ENCODE data around the gene NPHS1.
"Not testable (repeated sequence)": the region's sequence is repeated elsewhere in the genome, so short reads cannot be mapped to it uniquely, and the experiment has no call there.

Gene NPHS1

DNA sequence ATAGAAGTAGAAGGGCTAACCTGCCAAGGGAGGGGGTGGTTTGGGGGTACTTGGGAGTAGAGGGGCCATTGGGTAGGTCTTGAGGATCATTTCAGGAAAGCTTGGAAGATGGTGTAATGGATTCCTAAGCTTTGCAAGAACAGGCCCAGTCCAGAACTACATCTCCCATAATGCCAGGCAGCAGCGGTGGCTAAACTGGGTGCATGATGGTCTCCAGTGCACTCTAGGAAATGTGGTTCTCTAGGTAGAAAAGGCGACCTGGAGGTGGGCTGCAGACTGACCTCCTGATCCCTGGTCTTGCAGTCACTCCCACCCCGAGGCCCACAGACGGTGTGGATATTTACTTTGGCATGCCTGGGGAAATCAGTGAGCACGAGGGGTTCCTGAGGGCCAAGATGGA lies 19.9 kb upstream of the NPHS1 start:
- DNase-seq: no peak

DNA sequence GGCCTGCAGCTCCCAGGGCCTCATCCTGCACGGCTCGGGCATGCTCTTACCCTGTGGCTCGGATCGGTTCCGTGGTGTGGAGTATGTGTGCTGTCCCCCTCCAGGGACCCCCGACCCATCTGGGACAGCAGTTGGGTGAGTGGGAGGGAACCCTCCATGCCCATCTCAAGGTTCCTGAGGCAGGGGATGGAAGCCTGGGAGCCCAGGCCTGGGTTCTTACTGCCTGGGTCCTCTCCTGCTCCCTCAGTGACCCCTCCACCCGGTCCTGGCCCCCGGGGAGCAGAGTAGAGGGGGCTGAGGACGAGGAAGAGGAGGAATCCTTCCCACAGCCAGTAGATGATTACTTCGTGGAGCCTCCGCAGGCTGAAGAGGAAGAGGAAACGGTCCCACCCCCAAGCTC lies 19.3 kb upstream of the NPHS1 start:
- no peak for DNase-seq

DNA sequence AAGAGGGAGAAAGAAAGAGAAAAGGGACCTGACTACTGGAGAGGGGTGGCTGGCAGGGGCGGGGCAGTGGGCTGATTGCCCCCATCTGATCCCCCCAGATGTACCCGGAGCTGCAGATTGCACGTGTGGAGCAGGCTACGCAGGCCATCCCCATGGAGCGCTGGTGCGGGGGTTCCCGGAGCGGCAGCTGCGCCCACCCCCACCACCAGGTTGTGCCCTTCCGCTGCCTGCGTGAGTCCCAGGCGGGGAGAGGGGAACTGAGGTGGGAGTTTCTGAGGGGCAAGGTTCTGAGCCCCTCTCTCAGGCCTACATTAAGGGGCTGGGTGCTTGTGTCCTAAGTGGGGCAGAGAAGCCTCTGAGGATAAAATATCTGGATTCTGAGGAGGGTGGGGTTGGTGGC lies 18.5 kb upstream of the NPHS1 start:
- DNase-seq: no peak

DNA sequence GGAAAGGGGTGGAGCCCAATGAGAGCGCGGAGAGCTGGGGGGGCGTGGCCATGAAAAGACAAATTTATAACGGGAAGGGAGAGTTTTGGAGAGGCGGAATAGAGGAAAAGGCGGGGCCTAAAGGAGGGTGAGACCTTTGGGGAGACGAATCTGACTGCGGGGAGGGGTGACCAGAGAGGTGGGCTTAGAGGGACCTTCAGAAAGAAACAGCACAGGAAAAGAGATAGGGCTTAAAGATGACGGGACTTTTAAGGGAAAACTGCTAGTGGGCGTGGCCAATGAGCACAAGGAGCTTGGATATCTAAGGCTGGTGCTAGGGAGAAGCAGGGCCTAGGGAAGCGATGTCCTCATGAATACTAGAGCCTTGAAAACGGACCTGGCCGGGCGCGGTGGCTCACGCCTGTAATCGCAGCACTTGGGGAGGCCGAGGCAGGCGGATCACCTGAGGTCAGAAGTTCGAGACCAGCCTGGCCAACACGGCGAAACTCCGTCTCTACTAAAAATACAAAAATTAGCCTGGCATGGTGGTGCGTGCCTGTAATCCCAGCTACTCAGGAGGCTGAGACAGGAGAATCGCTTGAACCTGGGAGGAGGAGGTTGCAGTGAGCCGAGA lies 17.9 kb upstream of the NPHS1 start:
- not testable (repeated sequence) for DNase-seq

DNA sequence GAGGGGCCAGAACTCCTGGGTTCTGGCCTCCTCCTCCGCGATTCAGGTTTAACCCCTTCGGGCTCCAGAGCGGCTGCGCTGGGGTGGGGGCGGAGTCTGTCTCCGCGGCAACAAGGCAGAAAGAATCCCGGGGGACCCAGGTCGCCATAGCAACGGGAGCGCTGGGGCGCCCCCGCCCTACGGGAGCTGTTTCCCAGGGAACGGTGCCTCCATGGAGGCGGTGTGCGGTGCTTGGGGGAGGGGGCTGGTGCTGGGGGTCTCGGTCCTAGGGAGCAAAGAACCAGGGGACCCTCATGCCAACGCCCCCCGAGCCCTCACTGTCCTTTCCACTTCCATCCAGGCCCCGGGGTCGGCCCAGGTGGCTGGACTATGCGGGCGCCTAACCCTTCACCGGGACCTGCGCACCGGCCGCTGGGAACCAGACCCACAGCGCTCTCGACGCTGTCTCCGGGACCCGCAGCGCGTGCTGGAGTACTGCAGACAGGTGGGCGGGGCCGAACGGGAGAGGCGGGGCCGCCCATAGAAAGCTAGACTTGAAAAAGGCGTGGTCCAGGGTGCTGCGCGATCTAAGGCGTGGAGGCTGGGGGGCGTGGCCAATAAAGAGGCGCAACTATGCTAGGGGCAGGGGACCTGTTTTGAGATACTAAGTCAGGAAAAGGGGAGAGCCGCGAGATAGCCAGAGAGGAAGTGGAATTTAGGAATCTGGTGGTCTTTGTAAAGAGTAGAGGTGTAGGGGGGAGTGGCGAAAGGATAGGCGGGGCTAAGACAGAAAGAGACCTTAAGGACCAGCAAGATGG lies 17.2 kb upstream of the NPHS1 start:
- DNase-seq: peak; percentile 95

DNA sequence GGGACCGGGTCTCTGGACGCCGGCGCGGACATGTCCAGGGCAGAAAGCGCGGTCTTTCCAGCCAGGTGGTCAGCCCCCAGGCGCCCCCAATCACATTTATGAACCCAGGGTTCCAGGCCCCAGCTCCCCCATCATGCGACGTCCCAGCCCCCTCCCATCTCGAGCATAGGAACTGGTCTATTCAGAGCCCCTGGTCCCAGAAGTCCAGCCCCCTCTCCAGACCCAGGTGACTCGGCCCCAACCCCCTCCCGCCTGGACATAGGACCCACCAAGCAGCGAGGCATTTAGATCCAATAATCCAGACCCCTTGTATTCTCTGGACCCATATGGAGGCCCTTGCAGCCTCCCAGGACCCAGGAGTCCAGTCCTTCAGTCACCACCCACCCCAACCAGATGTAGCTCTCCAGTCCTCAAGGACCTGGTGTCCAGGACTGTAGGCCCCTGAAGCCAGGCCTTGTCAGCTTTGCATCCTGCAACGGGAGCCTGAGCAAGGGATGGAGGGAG lies 16.6 kb upstream of the NPHS1 start:
- no peak for DNase-seq

DNA sequence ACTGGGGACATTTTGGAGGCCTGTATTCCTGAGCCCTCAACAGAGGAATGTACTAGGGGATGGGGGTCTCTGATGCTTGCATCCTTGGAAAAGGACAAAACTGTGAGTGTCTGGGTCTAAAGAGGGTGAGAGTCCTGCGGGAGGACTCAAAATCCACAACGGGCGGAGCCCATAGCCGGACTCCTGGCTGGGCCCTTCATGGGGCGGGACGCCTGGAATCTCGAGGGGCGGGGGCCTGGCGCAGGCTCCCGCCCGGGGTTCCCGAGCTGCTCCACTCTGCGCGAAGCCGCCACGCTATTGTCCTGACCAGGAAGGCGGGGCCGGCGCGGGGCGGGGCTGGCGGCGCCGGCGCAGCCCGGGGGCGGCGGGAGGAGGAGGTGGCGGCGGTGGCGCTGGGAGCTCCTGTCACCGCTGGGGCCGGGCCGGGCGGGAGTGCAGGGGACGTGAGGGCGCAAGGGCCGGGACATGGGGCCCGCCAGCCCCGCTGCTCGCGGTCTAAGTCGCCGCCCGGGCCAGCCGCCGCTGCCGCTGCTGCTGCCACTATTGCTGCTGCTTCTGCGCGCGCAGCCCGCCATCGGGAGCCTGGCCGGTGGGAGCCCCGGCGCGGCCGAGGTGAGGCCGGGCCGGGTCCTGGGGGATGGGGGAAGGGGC lies 16.0 kb upstream of the NPHS1 start, which contains the start of gene APLP1:
TSS of gene APLP1 (plus strand) at position 403 of the 651 bp plus-strand sequence. CDS start at position 466, 63 bp downstream.
- peak; percentile 61 for DNase-seq

DNA sequence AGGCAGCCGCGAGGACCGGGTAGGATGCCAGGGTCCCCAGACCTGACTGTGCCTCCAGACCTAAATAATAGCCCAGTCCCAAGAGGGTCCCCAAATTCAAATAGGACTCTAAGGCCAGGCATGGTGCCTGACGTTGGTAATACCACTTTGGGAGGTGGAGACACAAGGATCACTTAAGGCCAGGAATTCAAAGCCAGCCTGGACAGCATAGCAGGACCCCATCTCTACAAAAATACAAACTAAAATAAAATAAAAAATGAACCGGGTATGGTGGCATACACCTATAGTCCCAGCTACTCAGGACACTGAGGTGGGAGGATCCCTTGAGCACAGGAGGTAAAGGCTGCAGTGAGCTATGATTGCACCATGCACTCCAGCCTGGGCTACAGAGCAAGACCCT lies 10.7 kb upstream of the NPHS1 start:
- no peak for DNase-seq

DNA sequence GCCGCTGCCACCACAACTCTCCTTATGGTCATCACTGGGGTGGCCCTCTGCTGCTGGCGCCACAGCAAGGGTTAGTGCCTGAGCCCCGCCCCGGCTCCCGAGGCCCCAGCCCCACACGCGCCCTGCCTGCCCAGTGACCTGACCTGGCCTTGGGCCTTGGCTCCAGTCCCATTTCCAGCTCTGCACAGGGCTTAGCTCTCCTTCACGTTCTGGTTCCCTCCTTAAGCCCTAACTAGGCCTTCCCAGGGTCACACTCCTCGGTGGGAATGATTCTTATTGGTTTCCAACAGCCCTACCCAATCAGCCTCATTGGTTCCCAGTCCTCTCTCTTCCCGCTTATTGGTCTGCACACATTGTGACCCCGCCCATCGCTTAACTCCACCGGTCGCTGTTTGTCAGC lies 10.2 kb upstream of the NPHS1 start:
- DNase-seq: no peak

DNA sequence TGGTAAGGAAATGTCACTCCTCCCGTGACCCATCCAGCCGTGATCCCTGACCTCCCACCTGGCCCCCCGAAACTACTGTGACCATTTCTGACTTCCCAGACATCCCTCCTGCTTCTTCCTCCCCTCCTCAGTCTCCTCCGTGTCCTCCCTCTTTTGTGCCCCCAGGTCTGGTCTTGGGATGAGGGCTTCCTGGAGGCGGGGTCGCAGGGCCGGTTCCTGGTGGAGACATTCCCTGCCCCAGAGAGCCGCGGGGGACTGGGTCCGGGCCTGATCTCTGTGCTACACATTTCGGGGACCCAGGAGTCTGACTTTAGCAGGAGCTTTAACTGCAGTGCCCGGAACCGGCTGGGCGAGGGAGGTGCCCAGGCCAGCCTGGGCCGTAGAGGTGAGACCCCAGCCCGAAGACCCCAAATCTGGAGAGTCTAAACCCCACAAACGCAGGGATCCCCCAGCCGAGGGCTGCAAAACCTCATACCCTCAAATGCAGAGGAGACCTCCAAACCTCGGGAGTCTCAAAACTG lies 9.4 kb upstream of the NPHS1 start:
- no peak for DNase-seq

DNA sequence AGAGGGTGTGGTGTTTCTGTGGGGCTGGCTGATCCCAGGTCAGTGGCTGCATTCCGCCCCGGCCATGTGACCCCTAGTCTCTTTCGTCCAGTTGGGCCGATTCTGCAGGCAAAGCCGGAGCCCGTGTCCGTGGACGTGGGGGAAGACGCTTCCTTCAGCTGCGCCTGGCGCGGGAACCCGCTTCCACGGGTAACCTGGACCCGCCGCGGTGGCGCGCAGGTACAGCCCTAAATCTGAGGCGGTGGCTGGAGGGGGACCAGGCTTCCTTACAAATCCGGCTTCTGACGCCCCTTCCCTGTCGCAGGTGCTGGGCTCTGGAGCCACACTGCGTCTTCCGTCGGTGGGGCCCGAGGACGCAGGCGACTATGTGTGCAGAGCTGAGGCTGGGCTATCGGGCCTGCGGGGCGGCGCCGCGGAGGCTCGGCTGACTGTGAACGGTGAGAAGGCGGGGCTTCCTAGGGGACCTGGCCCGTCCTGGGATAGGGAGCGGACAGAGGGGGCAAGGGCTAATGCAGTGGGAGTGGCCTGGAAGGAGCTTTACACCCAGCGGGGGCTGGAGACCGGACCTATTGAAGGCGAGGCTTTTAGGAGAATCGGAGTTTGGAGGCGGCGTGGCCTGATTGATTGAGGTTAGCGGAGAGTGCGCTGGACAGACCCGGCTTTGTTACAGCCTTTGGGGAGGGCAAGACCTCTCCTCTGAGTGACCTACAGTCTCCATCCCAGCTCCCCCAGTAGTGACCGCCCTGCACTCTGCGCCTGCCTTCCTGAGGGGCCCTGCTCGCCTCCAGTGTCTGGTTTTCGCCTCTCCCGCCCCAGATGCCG lies 8.7 kb upstream of the NPHS1 start:
- no peak for DNase-seq

DNA sequence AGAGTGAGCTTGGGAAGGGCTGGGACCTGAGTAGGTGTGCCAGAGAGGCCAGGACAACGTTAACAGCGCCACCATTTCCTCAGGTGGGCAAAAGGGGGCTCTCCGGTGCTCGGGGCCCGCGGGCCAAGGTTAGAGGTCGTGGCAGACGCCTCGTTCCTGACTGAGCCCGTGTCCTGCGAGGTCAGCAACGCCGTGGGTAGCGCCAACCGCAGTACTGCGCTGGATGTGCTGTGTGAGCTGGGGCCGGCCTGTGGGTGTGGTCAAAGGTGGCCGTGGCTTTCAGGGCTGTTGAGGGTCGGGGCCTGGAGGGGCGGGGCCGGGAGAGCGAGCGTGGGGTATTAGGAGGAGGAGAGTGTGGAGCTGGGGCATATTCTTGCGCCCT lies 8.1 kb upstream of the NPHS1 start:
- DNase-seq: no peak

DNA sequence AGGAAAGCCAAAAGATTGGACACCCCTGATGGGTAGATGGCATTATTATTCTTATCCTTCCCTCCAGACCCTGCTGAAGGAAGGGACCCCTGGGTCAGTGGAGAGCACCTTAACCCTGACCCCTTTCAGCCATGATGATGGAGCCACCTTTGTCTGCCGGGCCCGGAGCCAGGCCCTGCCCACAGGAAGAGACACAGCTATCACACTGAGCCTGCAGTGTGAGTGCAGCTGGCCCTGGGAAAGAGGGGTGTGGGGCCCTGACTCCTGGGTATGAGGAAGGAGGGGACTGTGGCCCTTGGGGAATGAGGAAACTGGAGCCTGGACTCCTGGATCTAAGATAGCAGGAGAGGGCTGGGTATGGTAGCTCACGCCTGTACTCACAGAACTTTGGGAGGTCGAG lies 7.1 kb upstream of the NPHS1 start:
- DNase-seq: no peak

DNA sequence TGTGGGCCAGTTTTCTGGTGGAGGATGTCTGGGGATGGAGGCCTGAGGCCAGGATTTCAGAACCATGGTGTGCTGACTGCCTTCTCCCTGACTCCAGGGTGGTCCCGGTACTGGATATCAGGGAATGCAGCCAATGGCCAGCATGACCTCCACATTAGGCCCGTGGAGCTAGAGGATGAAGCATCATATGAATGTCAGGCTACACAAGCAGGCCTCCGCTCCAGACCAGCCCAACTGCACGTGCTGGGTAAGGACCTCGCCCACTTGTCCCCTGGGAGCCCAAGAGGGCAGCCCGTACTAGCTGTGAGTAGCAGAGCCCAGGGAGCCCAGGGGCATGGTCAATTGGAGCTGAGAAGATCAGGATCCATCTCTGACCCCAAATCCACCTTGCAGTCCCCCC lies 6.0 kb upstream of the NPHS1 start:
- DNase-seq: no peak

DNA sequence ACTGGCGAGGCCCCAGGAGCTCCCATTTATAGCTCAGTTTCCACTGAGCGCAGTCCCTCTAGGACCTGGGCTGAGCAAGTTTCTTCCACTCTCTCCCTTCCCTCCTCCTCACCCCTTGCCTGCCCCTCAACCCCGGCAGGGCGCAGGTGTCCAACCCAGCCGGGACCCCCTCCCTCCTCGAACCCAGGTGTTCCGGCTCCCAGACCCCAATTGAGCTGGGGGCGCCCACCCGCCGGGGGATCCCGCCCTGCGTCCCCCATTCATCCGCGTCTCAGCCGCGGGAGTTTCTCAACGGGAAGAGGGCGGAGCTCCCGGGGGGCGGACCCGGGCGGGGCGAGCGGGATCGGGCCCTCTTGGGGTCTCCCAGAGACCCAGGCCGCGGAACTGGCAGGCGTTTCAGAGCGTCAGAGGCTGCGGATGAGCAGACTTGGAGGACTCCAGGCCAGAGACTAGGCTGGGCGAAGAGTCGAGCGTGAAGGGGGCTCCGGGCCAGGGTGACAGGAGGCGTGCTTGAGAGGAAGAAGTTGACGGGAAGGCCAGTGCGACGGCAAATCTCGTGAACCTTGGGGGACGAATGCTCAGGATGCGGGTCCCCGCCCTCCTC lies 4.3 kb upstream of the NPHS1 start, which contains the start of gene KIRREL2:
TSS of gene KIRREL2 (plus strand) at position 366 of the 604 bp plus-strand sequence. CDS start at position 575, 209 bp downstream.
- peak; percentile 72 for DNase-seq

DNA sequence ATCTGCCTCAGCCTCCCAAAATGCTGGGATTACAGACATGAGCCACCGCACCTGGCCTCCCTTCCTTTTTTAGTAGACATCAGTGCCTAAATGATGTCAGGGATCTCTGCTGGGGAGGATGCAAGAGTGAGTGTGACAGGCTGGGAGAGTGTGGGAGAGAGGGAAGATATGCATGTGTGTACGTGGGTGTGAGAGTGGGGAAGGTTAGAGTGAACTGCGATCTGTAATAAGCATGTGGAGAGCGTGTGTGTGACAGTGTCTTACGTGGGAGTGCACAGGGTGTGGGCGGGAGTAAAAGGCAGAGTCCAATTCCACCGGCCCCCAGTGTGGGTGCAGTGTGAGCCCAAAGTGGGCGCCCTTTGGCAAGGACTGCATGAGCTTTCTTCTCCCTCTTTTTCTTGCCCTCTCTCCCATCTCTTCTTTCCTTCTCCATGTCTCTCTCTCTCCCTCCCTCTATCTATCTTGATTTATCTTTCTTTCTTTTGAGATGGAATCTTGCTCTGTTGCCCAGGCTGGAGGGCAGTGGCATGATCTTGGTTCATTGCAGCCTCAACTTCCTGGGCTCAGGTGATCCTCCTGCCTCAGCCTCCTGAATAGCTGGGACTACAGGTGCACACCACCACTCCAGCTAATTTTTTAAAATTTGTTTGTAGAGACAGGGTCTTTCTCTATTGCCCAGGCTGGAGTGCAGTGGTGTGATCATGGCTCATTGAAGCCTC lies 893 bp upstream of the NPHS1 start:
- no peak for DNase-seq

DNA sequence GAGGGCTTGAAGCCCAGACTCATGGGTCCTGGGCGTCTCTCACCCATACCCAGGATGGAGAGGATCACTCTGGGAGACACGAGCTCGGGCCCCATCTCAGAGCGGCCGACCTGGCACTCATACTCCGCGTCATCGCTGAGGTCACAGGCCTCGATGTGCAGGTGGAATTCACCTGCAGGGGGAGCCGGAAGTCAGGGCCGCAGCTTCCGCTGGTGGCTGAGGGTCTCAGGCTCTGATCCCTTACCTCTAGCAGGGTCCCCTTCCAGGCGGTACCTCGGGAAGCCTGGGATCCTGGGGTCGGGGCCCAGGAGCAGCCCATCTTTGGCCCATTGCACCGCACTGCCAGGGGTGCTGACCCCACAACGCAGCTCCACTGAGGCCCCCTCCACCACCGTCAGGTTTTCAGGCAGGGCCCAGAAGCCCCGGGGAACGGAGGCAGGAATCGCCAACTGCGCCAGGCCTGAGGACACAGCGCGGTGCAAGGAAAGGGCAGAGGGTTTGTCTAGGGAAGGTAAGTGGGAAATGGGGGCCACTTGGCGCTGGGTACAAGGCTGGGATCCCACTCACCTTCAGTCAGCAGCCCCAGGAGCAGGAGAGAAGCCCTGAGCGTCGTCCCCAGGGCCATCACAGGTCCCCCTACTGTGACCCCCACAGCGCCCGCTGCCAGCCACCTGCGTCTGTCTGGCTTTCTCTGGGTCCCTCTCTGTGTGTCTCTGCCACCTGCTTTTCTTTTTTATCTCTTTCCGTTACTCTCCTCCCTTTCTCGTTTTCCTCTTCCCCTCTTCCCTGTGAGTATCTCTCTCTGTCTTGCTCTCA lies 883 bp downstream of the NPHS1 start:
- no peak for DNase-seq

DNA sequence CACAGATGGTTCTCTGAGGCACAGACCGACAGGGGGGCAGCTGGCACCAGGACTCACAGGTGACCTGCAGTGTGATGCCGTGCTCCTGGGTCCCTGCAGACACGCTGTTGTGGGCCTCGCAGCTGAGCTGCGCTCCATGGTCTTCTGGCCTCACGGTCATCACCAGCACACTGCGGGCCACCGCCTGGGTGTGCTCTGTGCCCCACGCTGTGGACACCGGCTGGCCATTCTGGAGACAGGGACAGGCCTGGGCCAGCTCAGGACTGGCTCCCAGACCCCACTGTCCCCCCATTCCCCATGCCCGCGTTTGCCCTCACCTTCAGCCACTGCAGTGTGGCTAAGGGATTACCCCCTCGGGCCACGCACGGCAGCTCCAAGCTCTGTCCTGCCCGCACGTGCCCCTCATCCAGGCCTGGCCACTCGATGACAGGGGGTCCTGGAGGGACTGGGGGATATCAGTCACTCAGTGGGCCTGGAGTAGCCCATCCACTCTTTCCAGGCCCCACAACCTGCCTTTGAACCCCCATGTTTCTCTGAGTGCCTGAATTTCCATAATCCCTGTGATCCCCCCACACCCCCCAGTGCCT lies 3.3 kb downstream of the NPHS1 start:
- DNase-seq: no peak

DNA sequence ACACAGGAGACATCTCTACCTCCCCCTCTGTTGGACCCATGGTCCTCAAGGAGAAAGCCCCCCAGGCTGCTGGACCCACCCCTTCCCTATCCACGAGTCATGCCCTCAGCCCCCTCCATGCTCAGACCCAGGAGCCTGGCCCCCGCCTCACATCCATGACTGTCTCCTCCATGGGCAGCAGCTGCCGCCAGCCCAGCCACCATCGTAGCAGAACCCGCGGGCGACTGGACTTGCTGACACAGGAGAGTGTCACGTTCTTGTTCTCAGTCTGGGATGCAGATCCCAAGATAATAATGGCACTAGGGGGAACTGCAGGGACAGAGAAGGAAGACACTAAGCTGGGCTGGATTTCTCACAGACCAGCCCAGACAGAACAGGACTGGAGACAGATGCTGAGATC lies 3.8 kb downstream of the NPHS1 start:
- DNase-seq: no peak

DNA sequence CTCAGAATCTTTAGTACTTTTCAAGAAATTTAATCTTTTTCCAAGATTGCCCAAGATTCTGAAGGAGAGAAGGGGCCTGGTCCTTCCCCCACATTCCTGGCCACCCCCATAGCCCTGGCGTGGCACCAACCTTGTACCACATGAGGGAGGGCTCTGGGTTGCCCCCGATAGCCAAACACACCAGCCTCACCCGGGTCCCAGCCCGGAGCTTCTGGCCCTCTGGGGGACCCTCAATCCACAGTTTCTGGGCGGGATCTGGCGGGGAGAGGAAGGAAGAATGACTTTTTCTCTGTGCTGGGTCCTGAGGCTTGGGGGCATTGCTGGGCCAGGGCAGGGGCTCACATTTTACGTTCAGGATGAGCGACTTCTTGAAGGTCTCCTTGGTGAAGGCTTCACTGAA lies 4.4 kb downstream of the NPHS1 start:
- DNase-seq: no peak
